A549 (cell line): Measurements from ENCODE around the gene LINC01488. TPM values are rescaled to one million over a fixed set of nuclear protein-coding genes. Genes with fewer than 3 reads are reported as not detected.

Experiments
- ATAC-seq, 2 experiments: fragments of 200-7000 bp in 1 of 2; fragments of >200 bp in 1 of 2; cut with Nextera tagmentation in 1 of 2; cut with Tn5 transposase in 1 of 2; 3 replicates each; pipeline versions ENCODE4 v1.8.0 to v1.9.1; 2018 to 2020; ENCODE audit warnings: mild to moderate bottlenecking in 1 of 2, moderate library complexity in 1 of 2
- CTCF ChIA-PET: fragments of 300-600 bp; sonication (Branson Sonifier 250); formaldehyde crosslinking; extraction: SDS; loops from one replicate; lab custom pipeline; 2021; ENCODE audit warnings: antibody characterized with exemption, inconsistent platforms; lab: Yijun Ruan, JAX
- POLR2A ChIA-PET: fragments of 350-600 bp; formaldehyde crosslinking; extraction: SDS; loops from one replicate; lab custom pipeline; 2021; ENCODE audit warnings: antibody characterized with exemption, inconsistent platforms; lab: Yijun Ruan, JAX
- DNase-seq, 2 experiments: peaks; one replicate each; pipeline versions ENCODE4 v3.0.0 to v3.0.0-alpha.2; 2011 to 2016; ENCODE audit warnings: low read depth in 1 of 2, low spot score in 1 of 2
- FAIRE-seq: peaks from 2 replicates; lab custom pipeline; 2011; peaks lifted over from hg19 to GRCh38; lab: Jason Lieb, UNC
- H3K27ac ChIP-seq, 2 experiments: fragments of >200 bp; sonication (Bioruptor Twin); formaldehyde crosslinking; 3 replicates each; pipeline ENCODE4 v1.5.1; 2016 to 2017
- H3K4me1 ChIP-seq: fragments of >200 bp; sonication (Bioruptor Twin); formaldehyde crosslinking; 3 replicates; pipeline ENCODE4 v1.6.1; 2016
- H3K4me2 ChIP-seq: fragments of >200 bp; sonication (Bioruptor Twin); formaldehyde crosslinking; 3 replicates; pipeline ENCODE4 v1.6.1; 2016
- H3K4me3 ChIP-seq: fragments of >200 bp; sonication (Bioruptor Twin); formaldehyde crosslinking; 3 replicates; pipeline ENCODE4 v1.5.1; 2016
- H3K9me3 ChIP-seq: fragments of >200 bp; sonication (Bioruptor Twin); formaldehyde crosslinking; 3 replicates; pipeline ENCODE4 v1.6.1; 2016
- BHLHE40 ChIP-seq: IDR thresholded peaks from 2 replicates; pipeline ENCODE4 v1.6.1; 2012; ENCODE audit warnings: low read depth, low read length, inconsistent platforms
- CBX8 ChIP-seq: fragments of 200-600 bp; sonication (generic); IDR thresholded peaks from 2 replicates; pipeline ENCODE4 v1.6.1; 2016
- CEBPB ChIP-seq, 2 experiments: fragments of >200 bp in 1 of 2; sonication (Bioruptor Twin) in 1 of 2; formaldehyde crosslinking in 1 of 2; IDR thresholded peaks; 2 replicates each; pipeline ENCODE4 v1.6.1; 2012 to 2016
- EHMT2 ChIP-seq: fragments of 200-600 bp; sonication (generic); IDR thresholded peaks from 2 replicates; pipeline ENCODE4 v1.6.1; 2016; ENCODE audit warnings: antibody characterized with exemption, low read depth, mild to moderate bottlenecking, moderate library complexity
- EP300 ChIP-seq, 2 experiments: fragments of >200 bp; sonication (Bioruptor Twin); formaldehyde crosslinking; IDR thresholded peaks; 2 replicates in 1 of 2; 3 replicates in 1 of 2; pipeline ENCODE4 v1.6.1; 2016 to 2017
- ESRRA ChIP-seq: fragments of 150-350 bp; IDR thresholded peaks from 2 replicates; pipeline ENCODE4 v1.6.1; 2014; ENCODE audit warnings: mild to moderate bottlenecking, low read length, borderline replicate concordance
- FOSL2 ChIP-seq, 2 experiments: fragments of 450-650 bp in 1 of 2; fragments of >200 bp in 1 of 2; sonication (Bioruptor Twin) in 1 of 2; formaldehyde crosslinking; IDR thresholded peaks; 2 replicates each; pipeline versions ENCODE4 v1.5.0 to v1.6.1; 2016 to 2020; ENCODE audit warnings: mild to moderate bottlenecking in 1 of 2, moderate library complexity in 1 of 2
- GATA3 ChIP-seq: IDR thresholded peaks from 2 replicates; pipeline ENCODE4 v1.6.1; 2012; ENCODE audit warnings: borderline replicate concordance
- HDAC2 ChIP-seq: fragments of 200-600 bp; sonication (generic); IDR thresholded peaks from 2 replicates; pipeline ENCODE4 v1.6.1; 2016
- HEYL ChIP-seq: fragments of 250-450 bp; sonication (Bioruptor Pico); IDR thresholded peaks from 2 replicates; pipeline ENCODE4 v1.8.0; 2021; ENCODE audit warnings: mild to moderate bottlenecking, moderate library complexity
- HOXA7 ChIP-seq: fragments of 250-450 bp; sonication (Bioruptor Pico); IDR thresholded peaks from 2 replicates; pipeline ENCODE4 v1.5.0; 2020; ENCODE audit warnings: mild to moderate bottlenecking, moderate library complexity
- HOXB13 ChIP-seq: fragments of 250-450 bp; sonication (Bioruptor Pico); IDR thresholded peaks from 2 replicates; pipeline ENCODE4 v1.5.0; 2020; ENCODE audit warnings: low read depth, mild to moderate bottlenecking, moderate library complexity
- HOXB5 ChIP-seq: fragments of 250-450 bp; sonication (Bioruptor Pico); IDR thresholded peaks from 2 replicates; pipeline ENCODE4 v1.5.0; 2020; ENCODE audit warnings: mild to moderate bottlenecking, moderate library complexity
- KDM1A ChIP-seq: fragments of 200-600 bp; sonication (generic); IDR thresholded peaks from 2 replicates; pipeline ENCODE4 v1.6.1; 2016; ENCODE audit warnings: low read depth, mild to moderate bottlenecking
- KDM5A ChIP-seq: fragments of 200-600 bp; sonication (generic); IDR thresholded peaks from 2 replicates; pipeline ENCODE4 v1.6.1; 2016; ENCODE audit warnings: antibody characterized with exemption, mild to moderate bottlenecking
- MAFK ChIP-seq: fragments of 450-650 bp; IDR thresholded peaks from 2 replicates; pipeline ENCODE4 v1.6.1; 2014; ENCODE audit not compliant: partially characterized antibody
- MAZ ChIP-seq: fragments of 150-350 bp; IDR thresholded peaks from 2 replicates; pipeline ENCODE4 v1.6.1; 2014; ENCODE audit warnings: antibody characterized with exemption, low read depth, low read length, borderline replicate concordance
- NFE2L2 ChIP-seq: fragments of 150-350 bp; conservative IDR thresholded peaks from 2 replicates; pipeline ENCODE4 v1.6.1; 2014; ENCODE audit warnings: low read length
- NR3C1 ChIP-seq: fragments of >200 bp; sonication (Bioruptor Twin); formaldehyde crosslinking; IDR thresholded peaks from 3 replicates; pipeline ENCODE4 v1.6.1; 2017
- RCOR1 ChIP-seq: fragments of 150-350 bp; IDR thresholded peaks from 2 replicates; pipeline ENCODE4 v1.6.1; 2014; ENCODE audit warnings: antibody characterized with exemption, low read length, low read depth
- RNF2 ChIP-seq: fragments of 200-600 bp; sonication (generic); IDR thresholded peaks from 2 replicates; pipeline ENCODE4 v1.6.1; 2016; ENCODE audit warnings: low read depth, mild to moderate bottlenecking, antibody characterized with exemption, moderate library complexity, borderline replicate concordance
- SMC3 ChIP-seq: fragments of >200 bp; sonication (Bioruptor Twin); formaldehyde crosslinking; IDR thresholded peaks from 3 replicates; pipeline ENCODE4 v1.6.1; 2018; ENCODE audit warnings: inconsistent platforms
- SREBF2 ChIP-seq: fragments of 450-650 bp; IDR thresholded peaks from 2 replicates; pipeline ENCODE4 v1.6.1; 2014; ENCODE audit warnings: mild to moderate bottlenecking, moderate library complexity
- TFCP2L1 ChIP-seq: fragments of 250-450 bp; sonication (Bioruptor Pico); IDR thresholded peaks from 2 replicates; pipeline ENCODE4 v1.5.0; 2021; ENCODE audit warnings: mild to moderate bottlenecking
- WGBS: methylation state at CpG from one replicate; pipeline ENCODE4 v1.1.6; 2017; ENCODE audit errors: missing lambda C conversion rate; 5-methylcytosine and 5-hydroxymethylcytosine counted together
- polyA plus RNA-seq, 4 experiments: library from polyadenylated mRNA; depleted of rRNA in 3 of 4; stranded (reverse); fragments of >200 nt; fragmentation: RNase III in 1 of 4; extraction: RNeasy Plus Mini Kit Qiagen cat#74134 plus additional on column Dnase treatment in 1 of 4; gene quantifications; 2 replicates in 3 of 4; 3 replicates in 1 of 4; pipeline ENCODE4 v1.2.3, GENCODE V29; 2011 to 2017
- TF ChIP-seq, protein P1 (sequence below): fragments of 150-350 bp; IDR thresholded peaks from 2 replicates; pipeline ENCODE4 v1.6.1; 2014; ENCODE audit warnings: low read depth, mild to moderate bottlenecking, low read length
- TF ChIP-seq, protein P2 (sequence below): fragments of 250-450 bp; sonication (Bioruptor Pico); IDR thresholded peaks from 2 replicates; pipeline ENCODE4 v1.5.0; 2020; ENCODE audit warnings: low read depth, mild to moderate bottlenecking, moderate library complexity

Gene LINC01488
- polyA plus RNA-seq, 2 of the 4 experiments (the other 2 are of a cell fraction) = 0.05 TPM; not detected in 1

DNA sequence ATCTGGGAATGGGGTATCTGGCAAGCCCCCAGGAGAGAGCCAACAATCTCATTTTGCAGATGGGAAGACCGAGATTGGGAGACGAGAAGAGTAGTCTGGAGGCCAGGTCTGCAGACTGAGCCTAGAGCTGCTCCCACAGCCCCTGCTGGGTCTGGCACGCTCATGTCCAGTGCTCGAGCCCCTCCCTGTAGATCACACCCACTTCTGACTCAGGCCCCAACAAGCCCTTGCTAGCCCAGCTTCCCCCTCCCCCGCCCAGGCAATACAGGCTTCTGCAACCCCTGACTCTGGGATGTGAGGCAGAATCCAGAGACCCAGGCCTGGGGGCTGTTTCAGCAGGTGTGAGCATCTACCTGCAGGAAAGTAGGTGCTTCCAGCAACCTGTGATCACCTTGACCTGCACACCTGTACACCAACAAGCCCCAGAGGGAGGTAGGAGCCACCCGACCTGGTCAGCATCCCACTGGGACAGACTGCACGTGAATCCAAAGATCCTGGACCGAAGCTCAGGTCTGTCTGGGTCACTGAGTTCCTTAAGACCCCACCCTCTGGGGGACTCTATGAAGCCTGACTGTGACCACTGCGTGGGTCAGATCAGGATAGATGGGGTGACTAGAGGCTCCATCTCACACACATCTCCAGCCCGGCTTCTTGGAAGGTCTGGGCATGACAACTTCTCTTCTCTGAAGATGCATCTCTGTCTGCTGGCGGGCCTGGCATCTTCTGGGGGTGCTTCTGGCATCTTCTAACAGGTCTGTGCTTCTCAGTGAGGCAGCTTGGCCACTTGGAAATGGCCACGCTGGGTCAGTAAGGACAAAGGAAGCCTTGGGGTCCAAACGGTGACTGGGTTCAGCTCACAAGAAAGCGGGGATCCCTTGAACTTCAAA is 29.3 kb downstream of the LINC01488 start (continued):
- TF ChIP-seq BHLHE40 = no peak
- no peak for TF ChIP-seq EP300 (IDR thresholded peaks at IDR 0.05)
- TF ChIP-seq FOSL2 (IDR thresholded peaks at IDR 0.05) = no peak
- TF ChIP-seq FOSL2 (CRISPR knock-in tag; IDR thresholded peaks at IDR 0.05) = no peak
- no peak for TF ChIP-seq HOXA7 (CRISPR knock-in tag)
- TF ChIP-seq KDM1A = no peak

DNA sequence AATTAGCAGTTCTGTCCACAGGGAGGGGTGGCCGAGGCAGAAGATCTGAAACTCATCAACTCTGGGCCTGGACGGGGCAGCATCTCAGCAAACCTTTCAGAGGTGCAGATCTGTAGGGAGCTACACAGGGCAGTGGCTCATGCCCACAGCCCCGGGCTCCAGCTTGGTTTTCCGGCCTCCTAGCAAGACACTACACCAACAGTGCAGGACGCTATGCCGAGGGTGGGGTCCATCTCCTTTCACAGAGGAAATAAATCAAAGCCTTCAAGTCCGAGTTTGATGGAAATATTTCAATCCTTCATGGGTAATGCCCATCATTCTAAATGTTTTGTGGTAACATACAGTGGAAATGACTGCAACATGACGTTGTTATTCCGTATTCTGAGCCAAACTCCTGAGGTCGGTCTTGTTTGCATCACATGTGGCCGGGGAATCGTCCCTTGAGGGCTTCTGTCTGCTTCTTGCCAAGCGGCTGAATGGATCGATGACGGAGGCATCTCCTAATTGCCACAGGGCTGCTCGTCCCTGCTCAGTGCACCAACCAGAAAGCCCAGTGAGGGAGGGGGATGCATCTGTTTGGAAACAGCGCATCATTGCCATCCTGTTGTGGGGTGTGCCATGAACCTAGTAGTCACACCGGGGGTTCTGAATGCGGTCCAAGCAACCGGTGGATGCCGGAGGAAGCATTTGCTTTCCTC is 30.0 kb downstream of the LINC01488 start:
- CTCF ChIA-PET = no interaction called here
- TF ChIP-seq BHLHE40 (no peak), CBX8 (no peak), MAFK (no peak), EHMT2 (no peak), HOXB5 (CRISPR knock-in tag) (no peak), SMC3 (no peak), FOSL2 (IDR thresholded peaks at IDR 0.05) (no peak), FOSL2 (CRISPR knock-in tag; IDR thresholded peaks at IDR 0.05) (no peak), TFCP2L1 (CRISPR knock-in tag) (no peak), RNF2 (no peak), SREBF2 (no peak), HEYL (CRISPR knock-in tag) (no peak), EP300 (IDR thresholded peaks at IDR 0.05) (no peak), NR3C1 (no peak), CEBPB (IDR thresholded peaks at IDR 0.05) (no peak), RCOR1 (no peak), ESRRA (no peak)
- TF ChIP-seq, protein P1, sequence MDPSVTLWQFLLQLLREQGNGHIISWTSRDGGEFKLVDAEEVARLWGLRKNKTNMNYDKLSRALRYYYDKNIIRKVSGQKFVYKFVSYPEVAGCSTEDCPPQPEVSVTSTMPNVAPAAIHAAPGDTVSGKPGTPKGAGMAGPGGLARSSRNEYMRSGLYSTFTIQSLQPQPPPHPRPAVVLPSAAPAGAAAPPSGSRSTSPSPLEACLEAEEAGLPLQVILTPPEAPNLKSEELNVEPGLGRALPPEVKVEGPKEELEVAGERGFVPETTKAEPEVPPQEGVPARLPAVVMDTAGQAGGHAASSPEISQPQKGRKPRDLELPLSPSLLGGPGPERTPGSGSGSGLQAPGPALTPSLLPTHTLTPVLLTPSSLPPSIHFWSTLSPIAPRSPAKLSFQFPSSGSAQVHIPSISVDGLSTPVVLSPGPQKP = no peak
- TF ChIP-seq, protein P2, sequence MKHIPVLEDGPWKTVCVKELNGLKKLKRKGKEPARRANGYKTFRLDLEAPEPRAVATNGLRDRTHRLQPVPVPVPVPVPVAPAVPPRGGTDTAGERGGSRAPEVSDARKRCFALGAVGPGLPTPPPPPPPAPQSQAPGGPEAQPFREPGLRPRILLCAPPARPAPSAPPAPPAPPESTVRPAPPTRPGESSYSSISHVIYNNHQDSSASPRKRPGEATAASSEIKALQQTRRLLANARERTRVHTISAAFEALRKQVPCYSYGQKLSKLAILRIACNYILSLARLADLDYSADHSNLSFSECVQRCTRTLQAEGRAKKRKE (CRISPR knock-in tag) = no peak
- DNase-seq = no peak
- H3K9me3 ChIP-seq = peaks cover 11% of the 10 kb centered on the region; the same call in 2 of the 3 replicates
- peaks cover 9% of the 10 kb centered on the region for H3K4me1 ChIP-seq
- no peak for FAIRE-seq
- no peak overlapping the region for H3K4me2 ChIP-seq
- 85% methylated on average over 21 of the region's 21 CpGs for WGBS
- ATAC-seq = no peak; a peak in 1 of 6 replicates
- POLR2A ChIA-PET = no interaction called here
- peak overlapping the region in 1 of 2 experiments; percentile 59; a peak in 2 of 6 replicates for H3K27ac ChIP-seq
- no peak overlapping the region for H3K4me3 ChIP-seq

DNA sequence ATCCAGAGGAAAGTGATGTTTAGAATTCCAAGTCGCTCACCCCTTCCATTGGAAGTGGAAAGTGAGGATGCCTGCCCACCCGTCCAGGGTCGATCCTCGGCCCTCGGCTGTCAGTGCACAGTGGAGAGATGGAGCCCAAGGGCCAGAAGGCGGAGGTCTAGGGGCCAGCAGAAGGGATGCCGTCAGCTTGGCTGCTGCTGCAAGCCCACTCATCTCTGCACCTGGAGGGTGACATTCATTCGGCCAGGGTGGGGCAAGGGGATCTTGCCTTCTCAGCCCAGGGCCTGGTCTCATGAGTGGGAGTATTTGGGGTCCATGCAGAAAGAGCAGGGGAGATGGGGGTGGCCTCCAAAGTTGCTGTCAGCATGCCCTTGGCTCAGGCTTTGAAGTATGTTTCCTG is 30.7 kb downstream of the LINC01488 start:
- ATAC-seq (no peak), DNase-seq (no peak), FAIRE-seq (no peak)
- Histone ChIP-seq H3K4me1 (peaks cover 9% of the 10 kb centered on the region), H3K27ac (no peak overlapping the region), H3K9me3 (peaks cover 12% of the 10 kb centered on the region; the same call in 1 of the 3 replicates), H3K4me2 (no peak overlapping the region), H3K4me3 (no peak overlapping the region)
- TF ChIP-seq NFE2L2 = no peak
- TF ChIP-seq HDAC2 = no peak
- no peak for TF ChIP-seq TFCP2L1 (CRISPR knock-in tag)
- no peak for TF ChIP-seq KDM1A
- no peak for TF ChIP-seq MAZ
- TF ChIP-seq KDM5A = no peak
- TF ChIP-seq HOXB5 (CRISPR knock-in tag) = no peak
- no peak for TF ChIP-seq GATA3
- no peak for TF ChIP-seq HOXB13 (CRISPR knock-in tag)
- 94% methylated on average over 7 of the region's 8 CpGs for WGBS
- ChIA-PET POLR2A (no interaction called here), CTCF (interaction anchor here (1.2 kb wide), 1 partner anchor 219 kb away, joined by 4 read pairs; no protein-coding TSS in a partner anchor)
